ENCODE results near the gene LY6G6D.

- TF ChIP-seq CTCF (IDR thresholded peaks at IDR 0.05) (peak in 2 of 5 experiments; percentile 13 to 36), POLR2A (IDR thresholded peaks at IDR 0.05) (peak in 1 of 2 donors; percentile 20)
Measured at GRCh38 chr6:31681135-31681671, 33.9 kb upstream of the LY6G6D start.

Data from tibial nerve (tissue), 3 donors.